ENCODE results near the gene DAB1. TPM values are rescaled to one million over a fixed set of nuclear protein-coding genes. Genes with fewer than 3 reads are reported as not detected.

Gene DAB1
- total RNA-seq, 4 donors from 2014 or later: 0.22 TPM; not detected in 3

DNA sequence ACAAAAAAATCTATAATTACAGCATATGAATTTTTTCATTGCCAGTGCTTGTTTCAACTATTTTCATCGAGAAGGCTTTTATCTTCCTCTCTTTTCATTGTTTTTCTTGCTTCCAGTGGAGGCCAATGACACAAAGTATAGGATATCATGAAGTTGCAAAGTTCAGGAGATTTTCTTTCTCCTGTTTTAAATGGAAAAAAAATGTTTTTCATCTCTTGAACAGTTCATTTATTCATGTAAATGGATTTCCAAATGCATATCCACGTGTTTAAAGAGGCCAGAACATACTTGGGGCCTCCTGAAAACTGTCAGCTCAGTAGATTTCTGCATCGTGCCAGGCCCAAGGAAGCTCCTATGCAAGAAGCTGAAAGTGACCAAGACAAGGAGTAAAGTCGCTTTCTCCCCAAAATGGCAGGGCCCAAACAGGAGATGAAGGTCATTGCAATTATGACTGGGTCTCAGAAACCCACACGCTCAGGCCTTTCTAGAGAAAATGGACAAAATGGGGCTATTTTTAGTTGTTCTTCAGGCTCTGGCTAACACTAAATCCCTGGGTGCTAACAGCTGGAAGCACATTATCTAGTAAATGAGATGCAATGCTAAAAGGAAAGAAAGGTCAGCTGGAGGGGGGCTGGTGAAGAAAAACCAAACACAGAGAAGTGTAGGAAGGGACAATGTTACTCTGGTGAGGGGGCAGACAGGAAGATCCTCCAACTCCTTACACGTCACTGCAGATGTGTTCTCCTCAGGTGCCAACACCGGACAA lies 321.1 kb downstream of the DAB1 start:
- ATAC-seq (no peak), DNase-seq (no peak)
- intact Hi-C loops (cut with DNase I; ENCODE audit: low total_unique reads): no loop called here
- H3K27me3 ChIP-seq: no peaks in the 10 kb centered on the region
- in situ Hi-C loops (cut with MboI; ENCODE audit: low sequenced_read_pairs in 4 of 4): no loop called here
- H3K36me3 ChIP-seq: no peaks in the 10 kb centered on the region
- no peak overlapping the region for H3K27ac ChIP-seq
- no peaks in the 10 kb centered on the region for H3K9me3 ChIP-seq
- TF ChIP-seq POLR2A (IDR thresholded peaks at IDR 0.05): no peak
- TF ChIP-seq, protein P1, sequence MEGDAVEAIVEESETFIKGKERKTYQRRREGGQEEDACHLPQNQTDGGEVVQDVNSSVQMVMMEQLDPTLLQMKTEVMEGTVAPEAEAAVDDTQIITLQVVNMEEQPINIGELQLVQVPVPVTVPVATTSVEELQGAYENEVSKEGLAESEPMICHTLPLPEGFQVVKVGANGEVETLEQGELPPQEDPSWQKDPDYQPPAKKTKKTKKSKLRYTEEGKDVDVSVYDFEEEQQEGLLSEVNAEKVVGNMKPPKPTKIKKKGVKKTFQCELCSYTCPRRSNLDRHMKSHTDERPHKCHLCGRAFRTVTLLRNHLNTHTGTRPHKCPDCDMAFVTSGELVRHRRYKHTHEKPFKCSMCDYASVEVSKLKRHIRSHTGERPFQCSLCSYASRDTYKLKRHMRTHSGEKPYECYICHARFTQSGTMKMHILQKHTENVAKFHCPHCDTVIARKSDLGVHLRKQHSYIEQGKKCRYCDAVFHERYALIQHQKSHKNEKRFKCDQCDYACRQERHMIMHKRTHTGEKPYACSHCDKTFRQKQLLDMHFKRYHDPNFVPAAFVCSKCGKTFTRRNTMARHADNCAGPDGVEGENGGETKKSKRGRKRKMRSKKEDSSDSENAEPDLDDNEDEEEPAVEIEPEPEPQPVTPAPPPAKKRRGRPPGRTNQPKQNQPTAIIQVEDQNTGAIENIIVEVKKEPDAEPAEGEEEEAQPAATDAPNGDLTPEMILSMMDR (IDR thresholded peaks at IDR 0.05 in 4 of 5, conservative IDR thresholded peaks at IDR 0.05 in 1 of 5): no peak
- no peaks in the 10 kb centered on the region for H3K4me1 ChIP-seq
- no peak overlapping the region for H3K4me3 ChIP-seq

DNA sequence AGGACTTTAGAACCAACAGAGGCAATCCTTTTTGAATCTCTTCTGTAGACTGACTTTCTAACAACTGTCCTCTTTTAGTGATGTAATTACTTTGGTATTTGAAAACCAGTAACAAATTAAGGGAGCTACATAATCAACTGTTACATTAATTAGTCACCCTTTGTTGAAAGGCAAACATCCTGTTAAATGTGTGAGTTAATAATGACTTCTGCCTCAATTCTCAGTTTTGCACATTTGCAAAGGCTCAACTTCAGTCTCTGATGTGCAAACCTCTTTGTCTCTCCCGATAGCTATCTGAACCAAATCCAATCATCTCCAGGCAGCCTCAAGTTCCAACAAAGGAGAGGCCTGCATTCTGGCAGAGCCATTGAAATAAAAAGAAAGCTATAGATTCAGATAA lies 322.7 kb downstream of the DAB1 start:
- no peaks in the 10 kb centered on the region for H3K27me3 ChIP-seq
- intact Hi-C loops (cut with DNase I; ENCODE audit: low total_unique reads) (no loop called here), in situ Hi-C loops (cut with MboI; ENCODE audit: low sequenced_read_pairs in 4 of 4) (no loop called here)
- TF ChIP-seq, protein P1 (IDR thresholded peaks at IDR 0.05 in 4 of 5, conservative IDR thresholded peaks at IDR 0.05 in 1 of 5): no peak
- TF ChIP-seq POLR2A (IDR thresholded peaks at IDR 0.05): no peak
- no peaks in the 10 kb centered on the region for H3K4me1 ChIP-seq
- H3K36me3 ChIP-seq: no peaks in the 10 kb centered on the region
- ATAC-seq (no peak), DNase-seq (no peak)
- no peak overlapping the region for H3K27ac ChIP-seq
- no peaks in the 10 kb centered on the region for H3K9me3 ChIP-seq
- H3K4me3 ChIP-seq: no peak overlapping the region

DNA sequence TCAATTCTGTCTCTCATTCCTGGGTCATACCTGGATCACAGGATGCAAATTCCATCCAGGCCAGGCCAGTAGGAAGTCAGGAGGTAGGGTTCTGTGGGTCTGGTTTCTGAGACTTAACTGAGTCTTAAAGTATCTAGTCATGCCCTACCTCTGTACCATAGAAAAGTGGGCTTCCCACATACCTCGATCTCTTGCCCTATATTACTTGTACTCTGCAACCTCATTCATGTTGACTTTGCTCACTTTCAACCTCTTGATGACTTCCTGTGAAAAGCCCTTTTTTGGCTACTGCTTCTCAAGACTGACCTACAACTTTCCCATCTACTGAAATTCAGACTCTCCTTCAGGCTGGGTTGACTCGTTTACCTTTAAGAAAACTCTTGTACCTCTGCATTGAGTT lies 329.1 kb downstream of the DAB1 start:
- TF ChIP-seq POLR2A (IDR thresholded peaks at IDR 0.05): no peak
- TF ChIP-seq, protein P1 (IDR thresholded peaks at IDR 0.05 in 4 of 5, conservative IDR thresholded peaks at IDR 0.05 in 1 of 5): no peak
- H3K27me3 ChIP-seq: no peaks in the 10 kb centered on the region
- intact Hi-C loops (cut with DNase I; ENCODE audit: low total_unique reads): no loop called here

DNA sequence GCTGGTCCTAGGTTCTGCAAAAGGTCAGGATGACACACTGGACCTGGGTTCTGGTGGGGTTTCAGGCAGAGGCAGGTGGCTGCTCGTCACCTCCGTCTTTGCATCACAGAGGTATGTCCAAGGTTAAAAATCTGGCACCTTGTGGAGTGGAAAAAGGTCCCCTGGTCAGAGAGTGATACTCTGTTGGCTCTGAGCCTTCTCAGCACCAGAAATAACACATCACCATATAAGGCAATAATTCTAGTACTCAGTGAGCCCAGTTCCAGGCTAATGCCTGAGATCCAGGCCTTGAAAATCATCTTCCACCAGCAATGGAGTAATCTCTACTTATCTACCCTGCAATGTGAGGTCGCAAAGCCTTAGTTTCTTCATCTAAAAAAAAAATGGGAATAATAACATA lies 330.7 kb downstream of the DAB1 start:
- DNase-seq (no peak), ATAC-seq (no peak)
- H3K27me3 ChIP-seq: no peaks in the 10 kb centered on the region
- H3K36me3 ChIP-seq: no peaks in the 10 kb centered on the region
- H3K4me3 ChIP-seq: no peak overlapping the region
- no peak for TF ChIP-seq POLR2A (IDR thresholded peaks at IDR 0.05)
- TF ChIP-seq, protein P1 (IDR thresholded peaks at IDR 0.05 in 4 of 5, conservative IDR thresholded peaks at IDR 0.05 in 1 of 5): no peak
- H3K4me1 ChIP-seq: no peaks in the 10 kb centered on the region
- in situ Hi-C loops (cut with MboI; ENCODE audit: low sequenced_read_pairs in 4 of 4) (no loop called here), intact Hi-C loops (cut with DNase I; ENCODE audit: low total_unique reads) (no loop called here)
- H3K27ac ChIP-seq: no peak overlapping the region
- H3K9me3 ChIP-seq: no peaks in the 10 kb centered on the region

More for the DNA sequence above, 329.1 kb downstream of the DAB1 start:
- Histone ChIP-seq H3K36me3 (no peaks in the 10 kb centered on the region), H3K4me1 (no peaks in the 10 kb centered on the region), H3K4me3 (no peak overlapping the region), H3K27ac (no peak overlapping the region), H3K9me3 (no peaks in the 10 kb centered on the region)
- ATAC-seq (no peak), DNase-seq (no peak)
- in situ Hi-C loops (cut with MboI; ENCODE audit: low sequenced_read_pairs in 4 of 4): no loop called here

DNA sequence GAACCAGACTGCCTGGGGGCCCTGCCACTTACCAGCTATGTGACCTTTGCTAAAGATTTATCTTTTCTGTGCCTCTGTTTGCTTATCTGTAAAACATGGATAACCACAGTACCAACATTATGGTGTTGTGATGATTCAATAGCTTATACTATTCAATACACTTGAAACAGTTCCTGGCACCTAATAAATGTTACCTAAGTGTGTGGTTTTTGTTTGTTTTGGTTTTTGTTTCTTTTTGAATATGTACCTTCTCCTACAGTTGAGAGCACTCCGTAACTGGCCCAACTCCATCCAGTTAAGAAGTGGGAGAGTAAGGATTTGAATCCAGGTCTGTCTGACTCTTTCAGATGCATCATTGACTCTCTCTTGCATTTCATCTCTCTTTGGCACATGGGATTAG lies 332.2 kb downstream of the DAB1 start:
- no peak overlapping the region for H3K4me3 ChIP-seq
- no peaks in the 10 kb centered on the region for H3K36me3 ChIP-seq
- no peaks in the 10 kb centered on the region for H3K9me3 ChIP-seq
- no peak for TF ChIP-seq POLR2A (IDR thresholded peaks at IDR 0.05)
- TF ChIP-seq, protein P1 (IDR thresholded peaks at IDR 0.05 in 4 of 5, conservative IDR thresholded peaks at IDR 0.05 in 1 of 5): no peak
- in situ Hi-C loops (cut with MboI; ENCODE audit: low sequenced_read_pairs in 4 of 4) (no loop called here), intact Hi-C loops (cut with DNase I; ENCODE audit: low total_unique reads) (no loop called here)
- DNase-seq: no peak
- no peaks in the 10 kb centered on the region for H3K4me1 ChIP-seq
- no peaks in the 10 kb centered on the region for H3K27me3 ChIP-seq
- no peak for ATAC-seq
- no peak overlapping the region for H3K27ac ChIP-seq
